ENCODE measurements around the gene GPR157.
A peak's percentile ranks its signal among the peaks of the same experiment; 100 is the strongest.
"Not testable (repeated sequence)": the region's sequence is repeated elsewhere in the genome, so short reads cannot be mapped to it uniquely, and the experiment has no call there.

The GPR157 gene

DNA sequence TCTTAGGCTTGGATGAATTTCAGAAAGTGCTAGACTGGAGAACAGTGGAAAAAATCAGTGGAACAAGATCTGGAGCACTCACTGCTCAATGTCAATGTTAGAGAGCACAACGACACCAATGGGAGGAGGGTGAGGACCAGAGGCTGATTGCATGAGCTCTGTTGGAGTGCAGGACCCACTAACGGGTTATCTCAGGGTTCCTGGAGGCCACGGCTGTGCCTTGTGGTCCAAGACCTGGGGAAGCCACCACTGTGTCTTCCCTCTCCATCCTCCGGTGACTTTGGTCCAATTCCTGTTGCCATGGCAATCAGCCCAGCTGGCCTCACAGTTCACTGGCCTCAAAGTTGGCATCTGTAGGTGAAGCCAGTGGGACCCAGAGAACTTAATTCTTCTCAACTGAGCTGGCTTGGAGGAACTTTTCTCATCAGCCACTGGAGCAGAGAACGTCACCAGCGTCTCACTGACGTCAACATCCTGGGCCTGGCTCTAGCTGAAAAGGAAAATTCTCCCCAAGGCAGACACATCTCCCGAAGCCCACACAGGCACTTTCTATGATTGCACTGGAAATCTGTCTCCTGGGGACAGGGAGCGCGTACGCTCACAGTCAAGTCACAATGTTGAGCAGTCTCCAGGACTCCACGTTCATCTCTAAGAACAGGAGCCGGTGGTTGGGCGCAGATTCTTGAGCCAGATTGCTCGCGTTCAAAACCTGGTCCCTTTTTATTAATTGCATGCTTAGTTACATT, 21.9 kb upstream of the GPR157 start:
- TF ChIP-seq, protein P1, sequence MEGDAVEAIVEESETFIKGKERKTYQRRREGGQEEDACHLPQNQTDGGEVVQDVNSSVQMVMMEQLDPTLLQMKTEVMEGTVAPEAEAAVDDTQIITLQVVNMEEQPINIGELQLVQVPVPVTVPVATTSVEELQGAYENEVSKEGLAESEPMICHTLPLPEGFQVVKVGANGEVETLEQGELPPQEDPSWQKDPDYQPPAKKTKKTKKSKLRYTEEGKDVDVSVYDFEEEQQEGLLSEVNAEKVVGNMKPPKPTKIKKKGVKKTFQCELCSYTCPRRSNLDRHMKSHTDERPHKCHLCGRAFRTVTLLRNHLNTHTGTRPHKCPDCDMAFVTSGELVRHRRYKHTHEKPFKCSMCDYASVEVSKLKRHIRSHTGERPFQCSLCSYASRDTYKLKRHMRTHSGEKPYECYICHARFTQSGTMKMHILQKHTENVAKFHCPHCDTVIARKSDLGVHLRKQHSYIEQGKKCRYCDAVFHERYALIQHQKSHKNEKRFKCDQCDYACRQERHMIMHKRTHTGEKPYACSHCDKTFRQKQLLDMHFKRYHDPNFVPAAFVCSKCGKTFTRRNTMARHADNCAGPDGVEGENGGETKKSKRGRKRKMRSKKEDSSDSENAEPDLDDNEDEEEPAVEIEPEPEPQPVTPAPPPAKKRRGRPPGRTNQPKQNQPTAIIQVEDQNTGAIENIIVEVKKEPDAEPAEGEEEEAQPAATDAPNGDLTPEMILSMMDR (IDR thresholded peaks at IDR 0.05; ENCODE audit: control extremely low read depth, extremely low read depth, low read depth, missing control alignments) = no peak
- ChIA-PET POLR2A (interaction anchor here (0.6 kb wide), 1 partner anchor 25 kb away, joined by 4 read pairs; no protein-coding TSS in a partner anchor), CTCF (interaction anchor here (2.9 to 4.6 kb wide), 2 partner anchors 9 to 45 kb away, joined by 8 to 17 read pairs; no protein-coding TSS in a partner anchor)
- DNase-seq (ENCODE audit: extremely low spot score) = no peak

DNA sequence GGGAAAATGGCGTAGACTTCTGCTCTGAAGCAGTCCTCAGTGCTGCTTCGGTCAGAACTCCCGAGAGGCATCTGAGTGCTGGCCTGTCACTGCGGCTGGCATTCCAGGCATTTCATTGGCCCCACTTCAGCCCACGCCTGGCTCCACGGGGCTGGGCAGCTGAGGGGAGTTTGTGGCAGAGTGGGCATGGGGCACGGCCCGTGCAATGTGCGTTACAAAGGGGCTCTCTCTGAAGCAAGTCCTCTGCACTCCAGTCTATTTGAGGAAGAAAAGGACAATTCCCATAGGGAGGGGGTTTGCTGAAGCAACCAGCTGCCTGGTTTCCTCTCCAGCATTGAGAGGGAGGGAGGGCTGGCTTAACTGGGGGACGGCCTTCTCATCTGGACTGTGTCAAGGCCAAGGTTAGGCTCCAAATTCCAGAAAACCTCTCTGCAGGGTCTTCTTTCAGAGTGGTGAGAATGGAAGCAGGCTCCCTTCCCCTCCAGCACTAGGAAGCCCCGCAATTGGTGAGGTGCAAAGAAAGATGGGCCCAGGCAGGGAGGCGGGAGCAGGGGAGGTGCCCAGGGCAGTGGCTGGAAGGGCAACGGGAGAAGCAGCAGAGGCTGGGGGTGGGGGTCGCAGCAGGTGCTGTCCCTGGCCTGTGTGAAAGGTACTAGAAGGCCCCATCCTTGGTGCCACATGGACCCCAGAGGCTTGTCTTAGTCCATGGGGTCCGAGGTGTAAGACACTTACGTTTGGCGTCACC, 21.1 kb upstream of the GPR157 start:
- TF ChIP-seq, protein P1 (IDR thresholded peaks at IDR 0.05; ENCODE audit: control extremely low read depth, extremely low read depth, low read depth, missing control alignments) = no peak
- ChIA-PET CTCF (interaction anchor here (0.9 to 4.6 kb wide), 4 partner anchors 9 to 120 kb away, joined by 3 to 17 read pairs (median 4); no protein-coding TSS in a partner anchor), POLR2A (interaction anchor here (0.6 kb wide), 1 partner anchor 24 kb away, joined by 4 read pairs; no protein-coding TSS in a partner anchor)
- DNase-seq (ENCODE audit: extremely low spot score) = no peak

DNA sequence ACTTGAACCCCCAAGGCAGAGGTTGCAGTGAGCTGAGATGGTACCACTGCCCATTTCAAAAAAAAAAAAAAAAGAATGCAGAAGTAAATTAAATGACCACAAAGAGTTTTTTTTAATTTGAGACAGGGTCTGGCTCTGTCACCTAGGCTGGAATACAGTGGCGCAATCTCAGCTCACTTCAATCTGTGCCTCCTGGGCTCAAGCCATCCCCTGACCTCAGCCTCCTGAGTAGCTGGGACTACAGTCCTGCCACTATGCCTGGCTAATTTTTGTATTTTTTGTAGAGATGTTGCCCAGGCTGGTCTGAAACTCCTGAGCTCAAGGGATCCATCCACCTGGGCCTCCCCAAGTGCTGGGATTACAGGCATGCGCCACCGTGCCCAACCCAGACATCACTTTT, 20.2 kb upstream of the GPR157 start:
- TF ChIP-seq, protein P1 (IDR thresholded peaks at IDR 0.05; ENCODE audit: control extremely low read depth, extremely low read depth, low read depth, missing control alignments) = no peak
- no peak for DNase-seq (ENCODE audit: extremely low spot score)
- ChIA-PET CTCF (interaction anchor here (0.9 to 4.6 kb wide), 6 partner anchors 10 to 121 kb away, joined by 3 to 17 read pairs (median 4); no protein-coding TSS in a partner anchor), POLR2A (no interaction called here)

- no peak for DNase-seq (ENCODE audit: extremely low spot score)
- TF ChIP-seq, protein P1 (IDR thresholded peaks at IDR 0.05; ENCODE audit: control extremely low read depth, extremely low read depth, low read depth, missing control alignments) = no peak
- ChIA-PET CTCF (interaction anchor here (0.9 to 4.6 kb wide), 5 partner anchors 8 to 141 kb away, joined by 3 to 17 read pairs (median 4); no protein-coding TSS in a partner anchor), POLR2A (no interaction called here)
These were observed 17.3 kb upstream of the GPR157 start for GRCh38 chr1:9146156-9146555.

DNA sequence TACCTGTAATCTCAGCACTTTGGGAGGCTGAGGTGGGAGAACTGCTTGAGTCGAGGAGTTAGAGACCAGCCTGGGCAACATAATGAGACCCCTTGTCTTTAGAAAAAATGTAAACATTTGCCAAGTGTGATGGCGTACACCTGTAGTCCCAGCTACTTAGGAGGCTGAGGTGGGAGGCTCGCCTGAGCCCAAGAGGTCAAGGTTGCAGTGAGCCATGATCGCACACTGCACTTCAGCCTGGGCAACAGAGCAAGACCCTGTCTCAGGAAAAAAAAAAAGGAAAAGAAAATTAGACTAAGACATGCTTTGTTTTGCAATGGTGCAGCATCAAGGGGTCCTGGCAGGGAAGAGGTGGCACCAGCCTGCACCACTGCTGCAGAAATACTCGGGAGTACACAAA, 16.8 kb upstream of the GPR157 start:
- CTCF ChIA-PET = interaction anchor here (0.9 to 1.8 kb wide), 5 partner anchors 25 to 54 kb away, joined by 3 to 6 read pairs (median 3); no protein-coding TSS in a partner anchor
- TF ChIP-seq, protein P1 (IDR thresholded peaks at IDR 0.05; ENCODE audit: control extremely low read depth, extremely low read depth, low read depth, missing control alignments) = no peak
- DNase-seq (ENCODE audit: extremely low spot score) = no peak
- POLR2A ChIA-PET = no interaction called here

- TF ChIP-seq, protein P1 (IDR thresholded peaks at IDR 0.05; ENCODE audit: control extremely low read depth, extremely low read depth, low read depth, missing control alignments) = no peak
- DNase-seq (ENCODE audit: extremely low spot score) = peak; percentile 65
- ChIA-PET POLR2A (interaction anchor here (0.6 kb wide), 1 partner anchor 18 kb away, joined by 3 read pairs; no protein-coding TSS in a partner anchor), CTCF (interaction anchor here (0.9 to 1.8 kb wide), 4 partner anchors 24 to 55 kb away, joined by 3 to 6 read pairs (median 3); no protein-coding TSS in a partner anchor)
These were observed 16.2 kb upstream of the GPR157 start for GRCh38 chr1:9145021-9145668.

DNA sequence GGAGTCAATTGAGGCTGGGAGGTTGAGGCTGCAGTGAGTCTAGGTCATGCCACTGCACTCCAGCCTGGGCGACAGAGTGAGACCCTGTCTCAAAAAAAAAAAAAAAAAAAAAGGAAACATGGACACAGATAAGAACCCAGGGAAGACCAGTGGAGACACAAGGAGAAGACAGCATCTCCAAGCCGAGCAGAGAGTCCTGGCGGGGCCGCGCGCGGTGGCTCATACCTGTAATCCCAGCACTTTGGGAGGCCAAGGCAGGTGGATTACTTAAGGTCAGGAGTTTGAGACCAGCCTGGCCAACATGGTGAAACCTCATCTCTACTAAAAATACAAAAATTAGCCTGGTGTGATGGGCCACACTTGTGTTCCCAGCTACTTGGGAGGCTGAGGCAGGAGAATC, 15.6 kb upstream of the GPR157 start:
- CTCF ChIA-PET = interaction anchor here (1.0 to 1.8 kb wide), 4 partner anchors 24 to 51 kb away, joined by 3 to 6 read pairs (median 3); no protein-coding TSS in a partner anchor
- POLR2A ChIA-PET = interaction anchor here (0.6 kb wide), 1 partner anchor 18 kb away, joined by 3 read pairs; no protein-coding TSS in a partner anchor
- DNase-seq (ENCODE audit: extremely low spot score) = not testable (repeated sequence)
